Mucosa of gallbladder (tissue), 1 donor: ENCODE results near the gene ADAMTS7. TPM values are rescaled to one million over a fixed set of nuclear protein-coding genes. Genes with fewer than 3 reads are reported as not detected.
"Not testable (repeated sequence)": the region's sequence is repeated elsewhere in the genome, so short reads cannot be mapped to it uniquely, and the experiment has no call there.

Experiments used
- DNase-seq: peaks from one replicate; pipeline ENCODE4 v3.0.0-alpha.2; 2020; ENCODE audit warnings: low spot score
- total RNA-seq: library from RNA; stranded (reverse); gene quantifications from one replicate; pipeline ENCODE4 v1.2.1, GENCODE V29; 2021
- donor health status: DM: no; HTN: no; CAD: no.

The ADAMTS7 gene
- total RNA-seq, 1 donor from 2014 or later = 13.8 TPM

DNA sequence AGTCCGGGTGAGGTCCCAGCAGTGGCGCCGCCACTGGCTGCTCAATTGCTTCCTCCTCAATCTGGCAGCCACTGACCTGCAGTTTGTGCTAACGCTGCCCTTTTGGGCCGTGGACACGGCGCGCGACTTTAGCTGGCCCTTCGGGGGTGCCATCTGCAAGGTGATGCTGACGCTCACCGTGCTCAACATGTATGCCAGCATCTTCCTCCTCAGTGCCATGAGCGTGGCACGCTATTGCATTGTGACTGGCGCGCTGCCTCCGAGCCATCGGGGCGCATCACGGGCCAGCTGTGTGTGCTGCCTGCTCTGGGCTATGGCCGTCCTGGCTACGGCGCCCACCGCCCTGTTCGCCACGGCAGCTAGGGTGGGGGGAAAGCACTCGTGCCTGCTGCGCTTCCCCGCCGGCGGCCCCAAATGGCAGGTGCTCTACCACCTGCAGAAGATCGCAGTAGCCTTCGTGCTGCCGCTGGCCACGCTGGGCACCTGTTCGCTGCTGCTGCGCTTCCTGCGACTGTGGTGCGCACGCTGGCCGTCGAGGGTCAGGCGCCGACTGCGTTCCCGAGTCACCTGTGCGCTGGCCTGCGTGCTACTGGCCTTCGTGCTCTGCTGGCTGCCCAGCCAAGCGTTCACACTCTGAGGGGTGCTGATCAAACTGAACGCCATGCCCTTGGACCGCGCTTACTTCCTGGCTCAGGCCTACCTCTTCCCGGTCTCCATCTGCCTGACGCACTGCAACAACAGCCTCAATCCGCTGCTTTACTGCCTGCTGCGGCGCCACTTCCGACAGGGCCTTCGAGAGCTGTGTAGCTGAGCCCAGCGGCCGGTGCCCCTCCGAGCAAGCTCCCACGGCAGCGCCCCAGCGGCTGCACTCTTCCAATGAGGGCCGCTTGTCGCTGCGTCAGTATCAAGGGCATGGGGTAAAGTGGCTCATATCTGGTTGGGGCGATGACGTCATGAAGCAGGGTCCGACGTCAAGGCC, 20.3 kb upstream of the ADAMTS7 start:
- DNase-seq = no peak

DNA sequence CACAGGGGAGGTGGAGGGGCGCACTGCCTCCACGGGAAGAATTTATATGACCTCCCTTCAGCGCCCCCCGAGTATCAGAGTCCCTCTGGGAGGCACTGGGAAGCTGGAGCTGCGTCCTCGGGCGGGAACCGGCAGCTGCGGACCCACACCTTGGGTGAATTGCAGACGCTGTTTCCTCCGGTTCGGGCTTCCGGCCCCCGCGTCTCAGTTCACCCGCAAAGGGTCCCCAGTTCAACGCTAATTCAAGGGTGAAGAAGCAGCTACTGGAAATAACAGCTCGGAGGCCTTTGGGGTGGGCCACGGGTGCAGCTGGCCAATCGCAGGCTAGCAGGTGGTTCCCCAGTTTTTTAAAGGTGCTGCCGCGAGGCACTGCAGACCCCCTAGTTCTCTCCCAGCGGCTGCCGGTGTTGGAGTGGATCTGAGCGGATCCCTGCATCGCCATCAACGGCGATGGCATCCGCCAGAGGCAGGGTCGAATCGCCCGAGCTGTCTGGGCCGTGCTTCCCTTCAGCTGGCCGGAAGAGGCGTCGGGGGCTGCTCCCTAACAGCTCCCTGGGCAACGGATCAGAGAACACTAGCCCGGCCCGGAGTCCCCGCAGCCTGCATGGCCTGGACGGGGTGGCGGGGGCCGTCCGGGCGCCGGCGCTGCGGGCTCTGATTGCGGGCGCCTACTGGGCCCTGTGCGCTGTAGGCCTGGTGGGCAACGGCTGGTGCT, 19.4 kb upstream of the ADAMTS7 start:
- DNase-seq = no peak

DNA sequence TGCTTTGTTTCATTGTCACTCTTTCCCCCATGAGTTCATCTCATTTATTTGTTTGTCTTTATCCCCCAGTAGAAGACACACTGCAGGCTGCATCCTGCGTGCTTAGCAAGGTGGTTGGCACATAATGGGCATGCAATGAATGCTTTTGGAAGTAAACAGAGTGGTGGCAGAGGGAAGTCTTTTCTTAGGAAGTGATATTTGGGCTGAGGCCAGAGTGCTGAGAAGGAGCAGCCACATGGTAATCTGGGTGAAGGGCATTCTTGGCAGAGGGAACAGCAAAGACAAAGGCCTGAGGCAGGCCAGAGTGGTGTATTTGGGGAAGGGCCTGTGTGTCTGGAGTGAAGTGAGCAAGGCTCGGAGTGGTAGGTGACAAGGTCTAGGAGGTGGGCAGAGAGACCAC, 17.7 kb upstream of the ADAMTS7 start:
- DNase-seq = peak; percentile 57

- DNase-seq = no peak
Measured at GRCh38 chr15:78822514-78822913, 11.2 kb upstream of the ADAMTS7 start.

GRCh38 chr15:78811825-78812183, 540 bp upstream of the ADAMTS7 start:
- DNase-seq = no peak

- no peak for DNase-seq
Measured at GRCh38 chr15:78810362-78811123, 721 bp downstream of the ADAMTS7 start.

GRCh38 chr15:78810003-78810361, 1.3 kb downstream of the ADAMTS7 start:
- DNase-seq = no peak

- DNase-seq = no peak
Measured at GRCh38 chr15:78808550-78808949, 2.7 kb downstream of the ADAMTS7 start.

DNA sequence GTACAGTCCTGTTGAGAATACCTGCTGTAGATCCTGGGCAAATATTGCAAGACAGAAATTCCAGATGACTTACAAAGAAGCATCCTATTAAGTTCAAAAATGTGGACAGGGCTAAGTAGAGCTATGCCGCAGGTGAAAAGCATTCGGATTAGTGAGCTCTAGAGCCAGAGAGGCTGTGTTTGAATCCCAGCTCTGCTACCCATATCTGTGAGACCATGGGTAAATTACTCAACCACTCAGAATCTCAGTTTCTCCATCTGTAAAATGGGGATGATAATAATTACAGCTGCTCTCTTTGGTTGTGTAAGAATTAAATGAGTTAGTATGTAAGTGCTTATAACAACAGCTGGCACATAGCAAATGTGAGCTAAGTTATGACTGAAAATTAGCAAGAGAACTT, 3.9 kb downstream of the ADAMTS7 start:
- DNase-seq = no peak

DNA sequence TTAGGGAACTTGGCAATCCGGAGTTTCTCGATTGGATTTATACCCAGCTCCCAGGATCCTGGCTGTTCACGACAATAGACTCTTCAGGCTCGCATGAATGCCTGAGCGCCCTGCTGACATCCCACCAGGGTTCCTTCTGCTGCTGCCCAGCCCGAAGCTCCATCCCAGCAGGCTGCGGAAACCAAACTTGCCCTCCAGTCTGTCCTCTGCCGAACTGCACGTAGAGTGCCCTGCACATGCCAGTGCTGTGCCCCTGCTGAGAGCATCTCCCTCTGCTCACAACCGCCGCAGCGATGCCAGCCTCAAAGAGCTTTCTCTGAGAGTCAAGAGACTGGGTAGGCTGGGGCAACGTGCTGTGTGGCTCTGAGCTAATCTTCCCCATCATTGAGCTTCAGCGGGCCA, 6.9 kb downstream of the ADAMTS7 start:
- DNase-seq = no peak

DNA sequence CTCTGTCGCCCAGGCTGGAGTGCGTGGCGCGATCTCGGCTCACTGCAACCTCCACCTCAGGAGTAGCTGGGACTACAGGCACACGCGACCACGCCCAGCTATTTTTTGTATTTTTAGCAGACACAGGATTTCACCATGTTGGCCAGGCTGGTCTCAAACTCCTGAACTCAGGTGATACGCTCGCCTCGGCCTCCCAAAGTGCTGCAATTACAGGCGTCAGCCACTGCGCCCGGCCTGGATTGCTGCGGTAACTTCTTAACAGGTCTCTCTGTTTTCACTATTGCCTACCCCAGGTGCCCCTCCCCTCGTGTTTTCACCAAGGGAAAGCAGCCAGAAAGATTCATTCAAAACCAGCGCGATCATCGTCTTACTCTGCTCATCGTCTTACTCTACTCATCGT, 10.5 kb downstream of the ADAMTS7 start:
- DNase-seq = no peak

- DNase-seq = no peak
Measured at GRCh38 chr15:78800189-78800588, 11.1 kb downstream of the ADAMTS7 start.

DNA sequence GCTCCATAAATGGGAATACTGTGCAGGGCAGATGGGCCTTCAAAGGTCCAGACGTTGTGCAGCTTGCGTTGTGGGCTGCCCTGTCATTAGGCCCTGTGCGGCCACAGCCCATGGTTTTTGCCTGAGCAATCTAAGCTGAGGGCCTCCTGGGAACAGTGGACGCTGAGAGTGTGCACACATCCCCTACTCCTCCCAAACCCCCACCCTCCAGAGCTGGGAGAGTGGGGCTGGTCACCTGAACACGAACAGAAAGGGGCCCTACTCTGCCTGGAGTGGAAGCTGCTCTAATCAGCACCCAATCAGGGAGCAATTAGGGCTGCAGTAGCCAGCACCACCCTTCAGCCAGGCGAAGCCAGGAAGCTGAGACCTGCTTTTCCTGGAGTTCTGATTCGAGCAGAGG, 12.2 kb downstream of the ADAMTS7 start:
- not testable (repeated sequence) for DNase-seq

- not testable (repeated sequence) for DNase-seq
Measured at GRCh38 chr15:78798355-78798754, 12.9 kb downstream of the ADAMTS7 start.

DNA sequence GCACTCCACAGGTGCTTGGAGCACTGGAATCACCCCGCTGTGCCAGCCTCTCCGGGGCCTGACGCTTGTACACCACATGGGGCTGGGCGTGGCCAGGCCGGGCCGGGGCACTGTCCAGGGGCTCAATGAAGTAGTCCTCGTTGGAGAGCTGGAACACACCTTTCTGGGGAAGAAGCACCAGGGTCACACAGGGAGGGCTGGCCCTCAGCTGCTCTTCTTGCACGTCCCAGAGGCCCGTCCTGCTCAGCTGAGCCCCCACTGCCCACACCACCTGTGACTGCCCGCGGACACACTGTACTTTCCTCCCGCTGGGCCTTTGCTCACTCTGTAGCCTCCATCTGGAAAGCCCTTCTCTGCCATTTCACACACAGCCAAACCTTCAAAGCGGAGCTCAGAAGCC, 13.3 kb downstream of the ADAMTS7 start:
- DNase-seq = no peak

DNA sequence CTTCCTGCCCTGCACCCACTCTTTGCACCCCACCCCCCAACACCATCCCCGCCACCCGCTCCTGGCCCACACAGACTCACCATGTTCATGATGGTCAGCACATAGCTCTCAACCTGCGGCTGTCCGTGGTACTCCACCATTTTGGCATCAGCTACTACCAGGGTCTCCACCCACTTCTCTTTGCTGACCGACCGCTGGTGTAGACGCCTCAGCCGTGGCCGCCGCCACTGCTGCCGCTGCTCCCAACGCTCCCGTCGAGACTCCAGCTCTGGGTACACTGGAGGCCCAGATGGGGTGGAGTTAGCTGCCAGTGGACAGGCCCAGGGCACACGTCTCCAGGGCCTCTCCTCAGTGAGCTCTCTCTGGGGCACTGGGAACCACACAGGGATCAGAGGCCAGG, 14.8 kb downstream of the ADAMTS7 start:
- no peak for DNase-seq

DNA sequence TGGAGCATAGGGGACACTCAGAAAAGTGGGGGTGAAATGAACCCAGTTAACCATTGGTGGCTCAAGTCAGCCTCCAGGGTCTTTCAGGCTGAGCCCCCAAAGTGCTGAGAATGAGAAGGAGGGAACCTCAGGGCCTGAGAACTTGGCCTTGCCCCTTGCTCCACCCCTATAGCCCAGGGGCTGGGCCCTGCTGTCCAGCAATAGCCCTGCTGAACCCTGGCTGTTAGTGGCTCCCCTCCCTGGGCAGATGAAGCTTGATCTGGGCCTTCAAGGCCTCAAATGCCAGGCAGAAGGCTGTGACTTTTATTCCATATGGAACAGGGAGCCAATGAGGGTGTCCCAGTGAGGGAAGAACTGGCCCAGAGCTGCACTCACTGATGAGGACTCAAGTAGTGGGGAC, 16.2 kb downstream of the ADAMTS7 start:
- no peak for DNase-seq

GRCh38 chr15:78794446-78794845, 16.8 kb downstream of the ADAMTS7 start:
- not testable (repeated sequence) for DNase-seq

DNA sequence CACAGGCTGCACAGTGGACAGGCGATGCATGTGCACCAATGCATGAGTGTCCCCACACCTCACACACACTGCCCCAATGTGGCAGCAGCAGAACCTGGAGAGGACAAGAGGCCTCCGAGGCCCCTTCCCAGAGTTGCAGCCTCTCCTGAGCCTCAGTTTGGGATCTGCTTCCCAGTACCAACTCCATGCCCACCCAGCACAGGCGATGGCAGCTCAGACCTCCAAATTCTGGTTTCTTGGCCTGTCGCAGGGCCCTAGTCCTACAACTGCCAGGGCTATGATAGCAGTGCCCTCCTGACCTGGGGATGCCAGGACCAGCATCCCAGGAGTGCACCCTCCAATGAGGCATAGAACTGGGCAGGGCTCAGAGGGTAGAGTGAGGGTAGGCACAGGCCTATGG, 19.9 kb downstream of the ADAMTS7 start:
- no peak for DNase-seq

GRCh38 chr15:78790027-78790426, 21.2 kb downstream of the ADAMTS7 start:
- DNase-seq = no peak

GRCh38 chr15:78789615-78790014, 21.6 kb downstream of the ADAMTS7 start:
- DNase-seq = no peak

DNA sequence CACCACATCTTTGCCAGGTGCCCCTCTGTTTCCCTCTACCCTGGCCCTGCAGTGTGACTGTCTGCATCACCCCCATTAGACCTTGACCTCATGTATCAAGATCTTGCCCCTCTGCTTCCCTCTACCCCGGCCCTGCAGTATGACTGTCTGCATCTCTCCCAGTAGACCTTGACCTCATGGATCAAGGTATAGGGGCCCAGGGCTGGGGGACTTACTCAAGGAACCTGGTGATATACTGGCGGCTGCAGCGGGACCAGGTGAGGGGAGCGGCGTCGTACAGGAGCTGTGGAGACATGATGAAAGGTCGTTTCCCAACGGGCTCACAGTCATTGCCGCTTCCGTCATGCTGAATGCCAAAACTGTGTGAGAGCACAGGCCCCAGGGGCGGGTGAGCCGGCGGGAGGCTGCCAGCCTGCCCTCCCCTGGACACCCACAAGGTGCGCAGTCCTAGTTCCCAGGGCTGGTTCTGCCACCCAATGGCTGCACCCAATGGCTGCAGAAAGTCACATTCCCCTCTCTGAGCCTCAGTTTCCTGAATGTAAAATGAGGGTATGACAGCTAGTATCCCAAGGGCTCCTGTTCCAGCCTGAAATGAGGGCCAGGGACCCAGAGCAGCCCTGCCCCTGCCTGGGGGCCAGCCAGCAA, 23.1 kb downstream of the ADAMTS7 start:
- no peak for DNase-seq
